Suppressor macrophage treated with lipopolysaccharide for 1 hour (primary cell): Measurements from ENCODE around the gene UTS2R.
"Not testable (repeated sequence)": the region's sequence is repeated elsewhere in the genome, so short reads cannot be mapped to it uniquely, and the experiment has no call there.

ENCODE experiments used
- DNase-seq, 3 donors: peaks; one replicate each; pipeline ENCODE4 v3.0.0-alpha.2; 2020 to 2022

The UTS2R gene

DNA sequence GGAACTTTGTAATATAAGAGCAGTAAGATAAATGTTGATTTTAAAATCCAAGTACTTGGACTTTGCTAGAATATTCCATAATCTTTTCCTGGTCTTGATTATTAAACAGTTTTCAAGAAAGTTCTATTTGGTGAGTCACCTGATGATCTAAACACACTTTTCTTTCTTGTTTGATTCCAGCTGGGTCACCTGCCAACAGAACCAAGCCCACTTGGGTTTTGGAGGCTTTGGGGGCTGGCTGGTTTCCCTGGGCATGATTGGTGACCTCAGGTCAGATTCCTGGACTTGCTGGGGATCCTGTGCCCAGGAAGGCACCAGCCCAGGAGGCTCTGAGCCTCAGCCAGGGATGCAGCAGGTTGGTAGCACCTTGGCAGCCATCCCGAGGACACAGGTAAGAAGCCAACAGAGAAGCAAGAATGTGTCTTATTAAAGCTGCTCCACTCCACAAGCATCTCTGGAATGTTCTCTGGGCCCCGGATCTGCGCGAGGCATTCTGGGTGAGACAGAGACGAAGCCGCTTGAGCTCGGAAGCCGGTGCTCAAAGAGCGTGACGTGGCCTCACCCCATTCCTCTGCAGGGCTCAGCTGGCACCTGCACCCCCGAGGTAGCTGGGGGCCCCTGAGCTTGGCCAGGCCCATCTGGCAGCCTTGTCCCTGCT is 15.7 kb upstream of the UTS2R start:
- DNase-seq: no peak

DNA sequence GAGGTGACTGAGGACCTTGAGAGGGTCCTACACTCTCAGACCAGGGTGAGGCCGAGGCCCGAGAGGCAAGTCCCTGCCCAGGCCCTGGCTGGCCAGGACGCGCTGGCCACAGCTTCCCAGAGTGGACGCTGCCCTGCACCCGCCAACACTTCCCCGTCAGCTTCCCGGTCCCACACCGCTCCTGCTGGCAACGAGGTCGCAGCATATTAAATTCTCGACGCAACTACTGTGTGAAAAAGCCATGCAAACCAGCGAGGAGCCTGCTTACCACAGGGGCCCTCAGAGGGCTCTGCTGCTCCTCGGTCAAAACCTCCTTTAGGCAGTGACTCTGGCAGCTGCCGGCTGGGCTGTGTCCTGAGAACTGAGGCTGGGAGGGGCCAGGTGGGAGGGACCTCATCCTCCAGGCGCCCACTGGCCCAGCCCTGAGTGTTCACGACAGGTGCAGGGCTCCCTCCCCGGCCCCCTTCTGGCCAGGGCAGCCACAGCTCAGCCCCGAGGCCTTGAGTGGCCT is 14.7 kb upstream of the UTS2R start:
- DNase-seq: no peak

DNA sequence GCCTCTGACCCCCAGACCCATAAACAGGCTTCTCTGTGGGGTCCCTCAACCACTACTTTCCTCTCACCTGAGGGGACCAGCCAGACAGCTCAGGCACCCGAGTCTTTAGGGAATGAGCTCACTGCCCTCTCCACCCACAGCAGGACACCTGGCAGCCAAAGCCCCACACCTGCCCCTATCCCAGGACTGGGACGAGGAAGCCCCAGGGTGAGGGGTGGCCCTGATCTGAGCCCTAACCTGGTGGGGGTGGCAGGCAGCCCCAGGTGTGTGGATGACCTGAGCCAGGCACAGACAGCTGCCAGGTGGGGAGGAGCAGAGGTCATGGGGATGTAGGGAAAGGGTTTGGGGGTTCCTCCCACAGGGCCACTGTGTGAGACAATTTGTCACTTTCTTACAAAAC is 14.2 kb upstream of the UTS2R start:
- DNase-seq: no peak

DNA sequence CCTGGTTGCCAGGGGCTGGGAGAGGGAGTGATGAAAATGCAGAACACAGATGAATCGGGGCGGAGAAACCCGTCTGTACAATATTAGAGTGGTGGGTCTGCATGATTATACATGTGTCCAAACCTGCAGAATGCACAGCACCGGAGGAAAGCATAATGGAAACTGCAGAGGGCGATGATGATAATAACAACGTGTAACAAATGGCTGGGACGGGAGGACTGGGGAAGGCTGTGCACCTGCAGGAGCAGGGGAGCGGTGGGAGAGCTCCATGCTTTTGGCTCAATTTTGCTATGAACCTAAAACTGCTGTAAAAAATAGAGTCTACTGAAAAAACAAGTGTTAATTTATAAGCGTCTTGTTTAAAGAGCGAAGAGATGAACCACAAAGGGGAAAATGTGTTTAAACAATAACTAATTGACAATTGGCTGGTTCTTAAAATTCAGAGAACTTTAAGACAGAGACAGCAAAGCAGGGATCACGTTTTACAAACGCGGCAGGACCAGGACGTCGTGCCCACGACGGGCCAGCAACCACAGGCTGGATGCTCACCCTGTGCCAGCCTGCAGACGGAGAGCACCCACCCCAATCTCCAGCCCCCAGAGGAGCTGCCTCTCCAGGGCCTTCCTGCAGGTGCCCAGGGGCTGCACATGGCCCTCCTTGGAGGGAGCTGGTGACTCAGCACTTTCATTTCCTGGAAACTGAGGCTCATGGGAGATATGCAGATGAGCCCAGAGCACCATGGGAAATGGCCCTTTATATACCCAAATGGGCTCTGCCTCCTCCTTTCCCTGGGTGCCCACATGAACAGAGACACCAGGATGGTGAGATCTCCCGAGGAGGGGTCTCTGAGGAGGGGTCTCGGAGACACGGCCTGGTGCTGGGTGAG is 12.9 kb upstream of the UTS2R start, which contains the start of gene TEX19:
Gene TEX19, plus strand, starts transcription at position 783 of the 886 bp plus-strand sequence. CDS start 2,904 bp downstream, outside the sequence.
- no peak for DNase-seq

DNA sequence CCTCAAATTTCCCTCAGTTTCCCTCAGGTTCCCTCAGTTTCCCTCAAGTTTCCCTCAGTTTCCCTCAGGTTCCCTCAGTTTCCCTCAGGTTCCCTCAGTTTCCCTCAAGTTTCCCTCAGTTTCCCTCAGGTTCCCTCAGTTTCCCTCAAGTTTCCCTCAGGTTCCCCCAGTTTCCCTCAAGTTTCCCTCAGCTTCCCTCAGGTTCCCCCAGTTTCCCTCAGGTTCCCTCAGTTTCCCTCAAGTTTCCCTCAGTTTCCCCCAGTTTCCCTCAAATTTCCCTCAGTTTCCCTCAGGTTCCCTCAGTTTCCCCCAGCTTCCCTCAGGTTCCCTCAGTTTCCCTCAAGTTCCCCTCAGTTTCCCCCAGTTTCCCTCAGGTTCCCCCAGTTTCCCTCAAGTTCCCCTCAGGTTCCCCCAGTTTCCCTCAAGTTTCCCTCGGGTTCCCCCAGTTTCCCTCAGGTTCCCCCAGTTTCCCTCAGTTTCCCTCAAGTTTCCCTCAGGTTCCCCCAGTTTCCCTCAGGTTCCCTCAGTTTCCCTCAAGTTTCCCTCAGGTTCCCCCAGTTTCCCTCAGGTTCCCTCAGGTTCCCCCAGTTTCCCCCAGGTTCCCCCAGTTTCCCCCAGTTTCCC is 12.0 kb upstream of the UTS2R start:
- DNase-seq: not testable (repeated sequence)

DNA sequence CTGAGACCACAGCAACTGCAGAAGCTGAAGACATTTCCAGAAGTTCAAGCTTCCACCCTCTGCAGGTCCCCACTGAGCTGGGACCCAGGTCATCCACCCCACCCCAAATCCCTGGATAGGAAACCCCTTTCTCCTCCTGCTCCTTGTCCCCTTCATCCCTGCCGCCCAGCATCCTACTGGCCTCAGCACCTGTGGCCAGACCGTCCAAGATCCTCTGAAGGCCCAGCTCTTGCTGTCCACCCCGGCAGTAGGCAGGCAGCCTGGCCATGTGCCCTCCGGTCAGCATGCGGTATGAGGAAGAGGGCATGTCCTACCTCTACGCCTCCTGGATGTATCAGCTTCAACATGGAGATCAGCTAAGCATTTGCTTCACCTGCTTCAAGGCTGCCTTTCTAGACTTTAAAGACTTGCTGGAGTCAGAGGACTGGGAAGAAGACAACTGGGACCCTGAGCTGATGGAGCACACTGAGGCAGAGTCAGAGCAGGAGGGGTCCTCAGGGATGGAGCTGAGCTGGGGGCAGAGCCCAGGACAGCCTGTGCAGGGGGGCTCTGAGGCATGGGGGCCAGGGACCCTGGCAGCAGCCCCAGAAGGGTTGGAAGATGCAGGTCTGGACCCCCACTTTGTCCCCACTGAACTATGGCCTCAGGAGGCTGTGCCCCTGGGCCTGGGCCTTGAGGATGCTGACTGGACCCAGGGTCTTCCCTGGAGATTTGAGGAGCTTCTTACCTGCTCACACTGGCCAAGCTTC is 9.5 kb upstream of the UTS2R start:
- no peak for DNase-seq

DNA sequence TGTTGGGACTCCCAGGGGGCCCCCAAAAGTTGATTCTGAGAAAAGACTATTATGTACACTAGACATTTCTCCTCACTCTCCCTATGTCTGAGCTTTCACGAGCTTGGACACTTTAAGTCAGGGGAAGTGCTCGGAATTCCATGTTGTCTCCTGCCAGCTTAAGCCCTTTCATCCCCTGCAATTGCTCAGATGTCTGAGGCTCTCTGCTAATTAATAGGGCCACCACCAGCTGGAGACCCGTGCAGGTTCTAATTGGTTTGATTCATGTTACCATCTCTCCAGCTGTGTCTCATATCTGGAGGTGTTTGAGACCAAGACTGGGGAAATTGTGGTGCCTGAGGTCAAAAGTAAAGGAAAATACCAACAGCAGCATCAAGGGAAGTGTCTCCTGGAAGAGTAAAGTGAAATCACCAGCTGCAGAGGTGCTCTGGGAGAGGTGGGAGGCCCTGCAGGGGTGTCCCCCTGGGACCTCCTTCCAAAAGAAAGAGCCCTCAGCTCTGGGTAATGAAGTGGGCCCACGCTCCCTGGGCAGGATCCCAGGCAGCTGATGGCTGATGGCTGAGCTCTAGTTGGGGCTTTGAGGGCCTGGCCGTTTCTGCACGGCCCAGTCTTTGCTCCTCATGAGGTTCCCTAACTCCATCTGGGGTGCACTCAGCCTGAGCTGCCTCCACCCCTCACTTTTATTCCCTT is 5.8 kb upstream of the UTS2R start:
- no peak for DNase-seq

DNA sequence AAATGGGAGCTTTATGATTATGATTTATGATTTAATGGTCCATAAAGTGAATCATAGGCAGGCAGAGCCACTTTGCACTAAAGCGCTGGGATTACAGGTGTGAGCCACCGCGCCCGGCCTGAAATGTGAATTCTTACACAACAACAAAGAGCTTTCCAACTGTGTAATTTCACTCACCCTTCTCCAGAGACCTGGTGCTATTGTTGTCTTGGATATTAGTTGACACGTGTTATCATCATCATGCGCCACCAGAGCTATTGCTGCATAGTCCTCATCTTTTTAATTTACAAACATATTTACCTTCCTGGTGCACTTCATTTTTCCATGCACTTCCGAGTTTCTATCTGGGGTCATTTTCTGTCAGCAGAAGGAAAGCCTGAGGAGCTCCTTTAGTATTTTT is 4.8 kb upstream of the UTS2R start:
- DNase-seq: no peak

DNA sequence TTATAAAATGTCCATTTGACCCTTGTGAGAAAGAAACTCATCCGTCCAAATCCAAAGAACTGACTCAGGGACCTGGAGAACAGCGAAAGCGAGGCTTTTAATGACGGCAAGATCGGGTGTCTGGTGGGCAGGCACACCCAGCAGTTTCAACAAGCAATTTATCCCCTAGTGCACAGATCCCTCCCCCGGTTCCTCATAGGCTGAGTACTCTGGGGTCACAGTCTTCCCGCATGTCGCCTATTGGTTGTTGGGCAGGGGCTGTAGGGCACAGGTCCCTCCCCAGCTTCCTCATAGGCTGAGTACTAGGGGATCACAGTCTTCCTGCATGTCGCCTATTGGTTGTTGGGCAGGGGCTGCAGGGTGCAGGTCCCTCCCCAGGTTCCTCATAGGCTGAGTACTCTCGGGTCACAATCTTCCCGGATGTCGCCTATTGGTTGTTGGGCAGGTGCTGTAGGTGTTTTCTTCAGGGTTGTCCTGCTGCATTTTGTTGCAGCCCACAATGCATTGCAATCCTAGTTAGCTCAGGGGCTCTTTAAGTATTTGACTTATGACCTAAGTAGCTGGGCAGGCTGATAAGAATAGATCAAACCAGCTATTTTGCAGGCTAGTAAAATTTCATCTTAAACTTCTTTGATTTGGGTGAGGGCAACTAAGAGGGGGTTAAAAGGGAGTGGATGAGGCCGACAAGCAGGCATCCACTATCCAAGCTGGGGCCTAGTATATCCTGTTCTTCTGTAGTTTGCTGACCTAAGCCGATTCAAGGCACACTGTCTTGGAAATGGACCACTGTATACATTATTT is 3.6 kb upstream of the UTS2R start:
- DNase-seq: no peak

DNA sequence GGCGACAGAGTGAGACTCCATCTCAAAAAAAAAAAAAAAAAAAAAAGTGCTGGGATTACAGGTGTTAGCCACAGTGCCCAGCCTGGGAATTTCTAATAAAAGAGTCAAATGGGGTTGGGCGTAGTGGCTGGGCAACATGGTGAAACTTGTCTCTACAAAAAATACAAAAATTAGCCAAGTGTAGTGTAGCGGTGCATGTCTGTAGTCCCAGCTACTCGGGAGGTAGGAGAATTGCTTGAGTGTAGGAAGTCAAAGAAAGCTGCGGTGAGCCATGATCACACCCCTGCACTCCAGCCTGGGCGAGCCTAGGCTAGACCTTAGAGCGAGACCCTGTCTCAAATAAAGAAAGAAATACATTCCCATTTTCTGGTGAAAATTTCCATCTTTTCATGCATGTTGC is 2.4 kb upstream of the UTS2R start:
- DNase-seq: no peak

DNA sequence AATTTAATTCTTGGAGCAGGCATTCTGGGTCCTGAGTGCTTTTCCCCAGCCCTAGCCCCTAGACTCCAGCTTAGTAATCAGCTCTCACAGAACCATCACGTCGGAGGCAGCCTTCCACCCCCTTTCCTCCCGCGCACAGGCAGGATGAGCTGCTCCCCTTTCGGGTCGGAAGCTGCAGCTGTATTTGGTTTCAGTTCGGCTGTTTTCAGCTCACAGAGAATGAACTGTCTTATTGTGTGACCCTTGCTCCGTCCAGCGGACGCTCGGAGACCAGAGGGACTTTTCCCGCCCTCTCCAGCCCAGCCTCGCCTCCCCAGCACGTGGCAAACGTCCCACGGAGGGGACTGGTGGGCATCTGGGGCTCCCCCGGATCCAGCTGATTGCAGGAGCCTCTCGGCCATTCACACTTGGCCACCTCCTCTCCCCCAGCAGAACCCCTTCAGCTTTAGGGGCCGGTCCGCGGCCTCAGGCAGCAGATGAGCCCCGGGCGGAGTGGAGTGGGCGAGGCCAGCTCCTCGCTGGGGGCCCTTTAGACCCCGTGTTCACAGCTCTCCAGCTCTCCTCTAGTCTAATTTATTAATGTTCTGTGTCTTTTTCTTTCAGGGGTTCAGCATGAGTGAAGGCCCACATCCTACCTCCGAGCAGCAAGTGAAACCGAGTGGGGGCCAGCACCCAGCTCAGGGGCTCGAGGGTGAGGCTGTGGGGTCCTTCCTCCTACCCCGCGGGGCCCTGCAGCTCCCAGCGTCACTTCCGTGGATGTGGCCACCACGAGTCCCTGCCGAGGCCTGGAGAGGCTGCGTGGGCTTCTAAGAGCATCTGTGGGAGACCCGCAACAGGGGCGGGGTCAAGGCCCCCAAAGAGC is 863 bp upstream of the UTS2R start:
- DNase-seq: peak; percentile 55 to 66 (median 64)

DNA sequence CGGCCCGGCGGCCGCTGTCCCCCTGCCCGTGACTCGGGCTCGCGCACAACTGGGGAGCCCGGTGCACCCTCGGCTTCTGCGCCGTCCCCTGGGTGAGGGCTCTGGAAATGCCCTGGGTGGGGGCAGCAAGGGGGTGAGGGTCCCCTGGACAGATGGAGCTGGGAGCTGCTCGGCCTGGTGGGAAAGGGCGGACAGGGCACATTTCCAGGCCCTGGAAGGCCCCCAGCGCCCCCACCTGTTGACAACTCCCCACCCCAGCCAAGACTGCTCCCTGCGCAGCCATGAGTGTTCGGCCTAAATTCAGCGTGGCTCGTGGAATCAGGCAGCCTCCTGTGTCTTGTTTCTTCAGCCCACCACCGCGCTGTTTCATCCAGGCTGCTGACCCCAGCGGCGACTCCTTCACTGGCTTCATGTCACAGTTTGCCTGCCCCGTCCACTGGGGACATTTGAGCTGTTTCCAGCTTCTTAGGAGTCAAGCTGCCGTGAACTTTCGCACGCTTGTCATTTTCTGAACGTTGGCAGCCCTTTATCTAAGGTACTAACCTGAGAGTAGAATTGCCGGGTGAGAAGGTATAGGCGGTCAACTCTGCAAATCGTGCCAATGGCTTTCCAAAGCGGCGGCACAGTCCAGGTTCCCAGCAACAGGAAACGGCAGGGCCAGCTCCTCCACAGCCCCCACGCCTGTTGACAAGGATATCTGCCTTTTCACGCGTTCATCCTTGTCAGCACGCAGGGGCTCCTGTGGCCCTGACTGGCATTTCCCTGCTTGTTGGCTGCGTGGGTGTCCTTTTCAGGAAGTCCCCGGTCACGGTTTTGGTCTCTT is 895 bp downstream of the UTS2R start:
- peak; percentile 88 to 90 (median 89) for DNase-seq

DNA sequence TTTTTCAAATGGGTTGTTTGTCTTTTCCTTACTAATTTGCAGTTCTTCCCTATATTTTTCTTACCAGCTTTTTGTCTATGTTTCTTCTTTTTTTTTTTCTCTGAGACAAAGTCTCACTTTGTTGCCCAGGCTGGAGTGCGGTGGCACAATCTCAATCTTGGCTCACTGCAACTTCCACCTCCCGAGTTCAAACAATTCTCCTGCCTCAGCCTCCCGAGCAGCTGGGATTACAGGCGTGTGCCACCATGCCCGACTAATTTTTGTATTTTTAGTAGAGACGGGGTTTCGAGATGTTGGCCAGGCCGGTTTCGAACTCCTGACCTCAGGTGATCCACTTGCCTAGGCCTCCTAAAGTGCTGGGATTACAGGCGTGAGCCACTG is 1.5 kb downstream of the UTS2R start:
- not testable (repeated sequence) for DNase-seq

DNA sequence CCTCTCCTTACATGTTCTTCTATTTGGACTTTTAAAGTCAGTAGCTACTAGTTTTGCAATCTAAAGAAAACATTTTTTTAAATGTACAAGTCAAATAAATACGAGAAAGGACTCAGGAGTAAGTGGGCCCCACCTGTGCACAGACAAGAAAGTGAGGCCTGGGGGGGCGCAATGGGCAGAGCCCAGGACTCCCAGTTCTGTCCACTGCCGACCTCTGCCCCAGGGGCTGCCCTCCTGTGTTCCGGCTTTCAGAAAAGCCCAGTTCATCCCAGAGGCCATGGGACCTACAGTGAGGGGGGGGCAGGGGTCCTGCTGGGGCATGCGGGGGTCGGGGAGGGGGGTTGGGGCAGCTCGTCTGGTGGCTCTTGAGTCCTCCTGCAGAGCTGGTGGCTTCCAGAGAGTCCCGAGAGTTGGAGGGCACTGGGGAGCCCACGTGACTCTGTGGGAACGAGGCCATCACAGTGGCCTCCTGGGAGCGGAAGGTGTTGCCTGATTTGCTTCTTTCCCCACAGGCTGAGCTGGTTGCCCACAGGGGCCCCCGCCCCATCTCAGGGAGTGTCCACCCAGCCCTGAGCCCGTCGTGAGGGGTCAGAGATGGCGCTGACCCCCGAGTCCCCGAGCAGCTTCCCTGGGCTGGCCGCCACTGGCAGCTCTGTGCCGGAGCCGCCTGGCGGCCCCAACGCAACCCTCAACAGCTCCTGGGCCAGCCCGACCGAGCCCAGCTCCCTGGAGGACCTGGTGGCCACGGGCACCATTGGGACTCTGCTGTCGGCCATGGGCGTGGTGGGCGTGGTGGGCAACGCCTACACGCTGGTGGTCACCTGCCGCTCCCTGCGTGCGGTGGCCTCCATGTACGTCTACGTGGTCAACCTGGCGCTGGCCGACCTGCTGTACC is 2.4 kb downstream of the UTS2R start:
- no peak for DNase-seq

DNA sequence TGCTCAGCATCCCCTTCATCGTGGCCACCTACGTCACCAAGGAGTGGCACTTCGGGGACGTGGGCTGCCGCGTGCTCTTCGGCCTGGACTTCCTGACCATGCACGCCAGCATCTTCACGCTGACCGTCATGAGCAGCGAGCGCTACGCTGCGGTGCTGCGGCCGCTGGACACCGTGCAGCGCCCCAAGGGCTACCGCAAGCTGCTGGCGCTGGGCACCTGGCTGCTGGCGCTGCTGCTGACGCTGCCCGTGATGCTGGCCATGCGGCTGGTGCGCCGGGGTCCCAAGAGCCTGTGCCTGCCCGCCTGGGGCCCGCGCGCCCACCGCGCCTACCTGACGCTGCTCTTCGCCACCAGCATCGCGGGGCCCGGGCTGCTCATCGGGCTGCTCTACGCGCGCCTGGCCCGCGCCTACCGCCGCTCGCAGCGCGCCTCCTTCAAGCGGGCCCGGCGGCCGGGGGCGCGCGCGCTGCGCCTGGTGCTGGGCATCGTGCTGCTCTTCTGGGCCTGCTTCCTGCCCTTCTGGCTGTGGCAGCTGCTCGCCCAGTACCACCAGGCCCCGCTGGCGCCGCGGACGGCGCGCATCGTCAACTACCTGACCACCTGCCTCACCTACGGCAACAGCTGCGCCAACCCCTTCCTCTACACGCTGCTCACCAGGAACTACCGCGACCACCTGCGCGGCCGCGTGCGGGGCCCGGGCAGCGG is 3.2 kb downstream of the UTS2R start:
- no peak for DNase-seq

DNA sequence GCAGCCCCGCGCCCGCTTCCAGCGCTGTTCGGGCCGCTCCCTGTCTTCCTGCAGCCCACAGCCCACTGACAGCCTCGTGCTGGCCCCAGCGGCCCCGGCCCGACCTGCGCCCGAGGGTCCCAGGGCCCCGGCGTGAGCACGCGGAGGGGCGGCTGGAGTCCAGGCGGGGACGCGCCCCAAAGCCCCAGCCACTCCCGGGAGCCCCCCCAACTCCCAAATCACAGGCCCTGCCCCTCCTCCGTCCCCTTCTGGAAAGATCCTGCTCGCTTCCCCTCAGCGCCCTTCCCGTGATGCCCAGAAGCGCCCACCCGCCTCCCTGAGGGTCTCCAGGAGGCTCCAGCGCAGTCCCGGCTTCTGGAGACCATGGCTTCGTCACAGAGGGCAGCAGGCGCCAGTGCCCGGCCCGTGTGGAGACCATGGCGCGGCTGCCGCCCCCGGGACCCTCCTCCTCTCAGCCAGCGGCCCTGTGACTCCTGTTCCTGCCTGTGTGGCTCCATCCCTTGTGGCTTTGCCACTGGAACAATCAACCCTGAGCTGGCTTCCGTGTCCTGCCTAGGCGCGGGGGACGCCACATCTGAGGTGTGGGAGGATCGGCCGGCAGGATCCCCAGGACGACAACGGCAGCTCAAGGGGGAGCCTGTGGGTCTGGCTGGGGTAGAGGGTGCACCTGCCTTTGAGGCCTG is 3.9 kb downstream of the UTS2R start:
- DNase-seq: no peak
